Astrocyte (in vitro differentiated cells and primary cell): ENCODE measurements around the gene EMC10. TPM values are rescaled to one million over a fixed set of nuclear protein-coding genes. Genes with fewer than 3 reads are reported as not detected.

Source experiments
- DNase-seq: peaks from one replicate; pipeline ENCODE4 v3.0.0-alpha.2; 2010; ENCODE audit warnings: low read depth
- FAIRE-seq: peaks from 2 replicates; lab custom pipeline; 2011; peaks lifted over from hg19 to GRCh38; lab: Jason Lieb, UNC
- H2AFZ ChIP-seq: 2 replicates; pipeline ENCODE4 v1.6.0; 2012; ENCODE audit warnings: low read depth, low read length, inconsistent platforms
- H3K27ac ChIP-seq: 2 replicates; pipeline ENCODE4 v1.5.1; 2011; ENCODE audit warnings: low read depth, low read length, inconsistent platforms
- H3K27me3 ChIP-seq: 2 replicates; pipeline ENCODE4 v1.6.0; 2011; ENCODE audit warnings: low read length, inconsistent platforms; ENCODE audit not compliant: insufficient read depth
- H3K36me3 ChIP-seq: 2 replicates; pipeline ENCODE4 v1.5.1; 2011; ENCODE audit warnings: low read length, inconsistent platforms; ENCODE audit not compliant: insufficient read depth
- H3K4me1 ChIP-seq: 2 replicates; pipeline ENCODE4 v1.5.1; 2011; ENCODE audit warnings: low read length, inconsistent platforms; ENCODE audit not compliant: insufficient read depth
- H3K4me2 ChIP-seq: 2 replicates; pipeline ENCODE4 v1.6.0; 2012; ENCODE audit warnings: low read length, inconsistent platforms
- H3K4me3 ChIP-seq: 2 replicates; pipeline ENCODE4 v1.5.1; 2011; ENCODE audit warnings: low read depth, mild to moderate bottlenecking, low read length, inconsistent platforms; ENCODE audit not compliant: insufficient read depth
- H3K79me2 ChIP-seq: 2 replicates; pipeline ENCODE4 v1.6.0; 2012; ENCODE audit warnings: mild to moderate bottlenecking, low read length, inconsistent platforms; ENCODE audit not compliant: insufficient read depth
- H3K9ac ChIP-seq: 2 replicates; pipeline ENCODE4 v1.6.0; 2012; ENCODE audit warnings: mild to moderate bottlenecking, low read length, inconsistent platforms
- H3K9me3 ChIP-seq: 2 replicates; pipeline ENCODE4 v1.5.1; 2012; ENCODE audit warnings: low read depth, mild to moderate bottlenecking, low read length, inconsistent platforms; ENCODE audit not compliant: insufficient read depth
- H4K20me1 ChIP-seq: 2 replicates; pipeline ENCODE4 v1.6.0; 2012; ENCODE audit warnings: low read length, inconsistent platforms; ENCODE audit not compliant: insufficient read depth
- H3K27ac Mint-ChIP-seq: one replicate; pipeline ENCODE4 v1.8.0; 2021; ENCODE audit warnings: mild to moderate bottlenecking, mixed read lengths; ENCODE audit not compliant: unreplicated experiment
- H3K27me3 Mint-ChIP-seq: one replicate; pipeline ENCODE4 v1.8.0; 2021; ENCODE audit warnings: low read depth, mixed read lengths; ENCODE audit not compliant: unreplicated experiment
- H3K36me3 Mint-ChIP-seq: one replicate; pipeline ENCODE4 v1.8.0; 2021; ENCODE audit warnings: low read depth, mixed read lengths; ENCODE audit not compliant: unreplicated experiment
- H3K4me1 Mint-ChIP-seq: one replicate; pipeline ENCODE4 v1.8.0; 2021; ENCODE audit warnings: low read depth, mixed read lengths; ENCODE audit not compliant: unreplicated experiment
- H3K4me3 Mint-ChIP-seq: one replicate; pipeline ENCODE4 v1.8.0; 2021; ENCODE audit warnings: mild to moderate bottlenecking, moderate library complexity, mixed read lengths; ENCODE audit not compliant: unreplicated experiment
- H3K9me3 Mint-ChIP-seq: one replicate; pipeline ENCODE4 v1.8.0; 2021; ENCODE audit warnings: mild to moderate bottlenecking, mixed read lengths; ENCODE audit not compliant: unreplicated experiment
- CTCF ChIP-seq: IDR thresholded peaks from 2 replicates; pipeline ENCODE4 v1.5.1; 2011; ENCODE audit warnings: low read depth, mild to moderate bottlenecking, inconsistent platforms, low read length, moderate library complexity; ENCODE audit not compliant: insufficient read depth
- EZH2 ChIP-seq: IDR thresholded peaks from 2 replicates; pipeline ENCODE4 v1.6.1; 2012; ENCODE audit warnings: mild to moderate bottlenecking, low read length, inconsistent platforms; ENCODE audit not compliant: insufficient read depth
- total RNA-seq: library from RNA; stranded (reverse); gene quantifications from 2 replicates; pipeline ENCODE4 v1.2.1, GENCODE V29; 2021

EMC10 gene
- total RNA-seq, 1 donor from 2014 or later = not detected

- Mint-ChIP-seq H3K27ac (no peak overlapping the region), H3K36me3 (no peaks in the 10 kb centered on the region), H3K9me3 (peaks cover 18% of the 10 kb centered on the region), H3K4me3 (no peak overlapping the region), H3K27me3 (no peaks in the 10 kb centered on the region), H3K4me1 (no peaks in the 10 kb centered on the region)
- FAIRE-seq (no peak), DNase-seq (no peak)
- Histone ChIP-seq H3K9me3 (no peaks in the 10 kb centered on the region), H3K4me2 (no peak overlapping the region), H4K20me1 (no peaks in the 10 kb centered on the region), H3K79me2 (peaks cover 9% of the 10 kb centered on the region), H3K9ac (no peak overlapping the region), H3K4me3 (no peak overlapping the region), H3K27me3 (no peaks in the 10 kb centered on the region), H2AFZ (no peak overlapping the region), H3K27ac (no peak overlapping the region), H3K36me3 (no peaks in the 10 kb centered on the region), H3K4me1 (peaks cover 4% of the 10 kb centered on the region)
- TF ChIP-seq CTCF (no peak), EZH2 (no peak)
Measured at GRCh38 chr19:50512999-50513745, 36.9 kb downstream of the EMC10 start.

GRCh38 chr19:50513746-50514345, 37.5 kb downstream of the EMC10 start, which contains the start of gene ASPDH:
ASPDH (minus strand) TSS chr19:50513913; CDS start chr19:50513823, 90 bp downstream.
- Histone ChIP-seq H3K27ac (no peak within 1 kb of the TSS), H3K9me3 (peaks cover 4% of the 10 kb centered on the region), H3K36me3 (no peaks in the 10 kb centered on the region), H3K79me2 (peaks cover 9% of the 10 kb centered on the region), H3K4me3 (no peak within 1 kb of the TSS), H2AFZ (peak within 1 kb of the TSS; percentile 18), H3K27me3 (no peaks in the 10 kb centered on the region), H3K4me1 (peaks cover 4% of the 10 kb centered on the region), H3K4me2 (no peak within 1 kb of the TSS), H3K9ac (no peak within 1 kb of the TSS), H4K20me1 (no peaks in the 10 kb centered on the region)
- Mint-ChIP-seq H3K4me3 (no peak within 1 kb of the TSS), H3K27ac (no peak within 1 kb of the TSS), H3K36me3 (no peaks in the 10 kb centered on the region), H3K9me3 (peaks cover 18% of the 10 kb centered on the region), H3K27me3 (no peaks in the 10 kb centered on the region), H3K4me1 (no peaks in the 10 kb centered on the region)
- FAIRE-seq = no peak
- TF ChIP-seq CTCF (no peak), EZH2 (no peak)
- no peak for DNase-seq
